Astrocyte (in vitro differentiated cells and primary cell): ENCODE data around the gene KIF26B.

Experiments used
- EZH2 ChIP-seq: IDR thresholded peaks from 2 replicates; pipeline ENCODE4 v1.6.1; 2012; ENCODE audit warnings: mild to moderate bottlenecking, low read length, inconsistent platforms; ENCODE audit not compliant: insufficient read depth
- TF ChIP-seq, protein P1 (sequence below): IDR thresholded peaks from 2 replicates; pipeline ENCODE4 v1.5.1; 2011; ENCODE audit warnings: low read depth, mild to moderate bottlenecking, inconsistent platforms, low read length, moderate library complexity; ENCODE audit not compliant: insufficient read depth

DNA sequence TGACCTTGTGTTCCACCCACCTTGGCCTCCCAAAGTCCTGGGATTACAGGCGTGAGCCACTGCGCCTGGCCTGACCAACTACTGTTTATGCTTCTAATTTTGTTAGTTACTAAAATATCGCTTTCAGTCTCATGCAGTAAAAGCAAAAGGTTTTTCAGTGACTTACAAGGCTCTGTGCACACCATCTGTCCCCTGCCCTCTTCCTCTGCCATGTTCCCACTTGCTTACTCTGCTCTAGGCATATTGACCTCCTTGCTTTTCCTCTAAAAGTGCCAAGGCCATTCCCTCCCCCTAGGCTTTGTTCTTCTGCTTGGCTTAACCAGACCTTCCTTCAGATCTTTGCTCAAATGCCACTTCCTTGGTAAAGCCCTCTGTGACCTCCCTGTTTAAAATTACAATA, 276.9 kb downstream of the KIF26B start:
- TF ChIP-seq, protein P1, sequence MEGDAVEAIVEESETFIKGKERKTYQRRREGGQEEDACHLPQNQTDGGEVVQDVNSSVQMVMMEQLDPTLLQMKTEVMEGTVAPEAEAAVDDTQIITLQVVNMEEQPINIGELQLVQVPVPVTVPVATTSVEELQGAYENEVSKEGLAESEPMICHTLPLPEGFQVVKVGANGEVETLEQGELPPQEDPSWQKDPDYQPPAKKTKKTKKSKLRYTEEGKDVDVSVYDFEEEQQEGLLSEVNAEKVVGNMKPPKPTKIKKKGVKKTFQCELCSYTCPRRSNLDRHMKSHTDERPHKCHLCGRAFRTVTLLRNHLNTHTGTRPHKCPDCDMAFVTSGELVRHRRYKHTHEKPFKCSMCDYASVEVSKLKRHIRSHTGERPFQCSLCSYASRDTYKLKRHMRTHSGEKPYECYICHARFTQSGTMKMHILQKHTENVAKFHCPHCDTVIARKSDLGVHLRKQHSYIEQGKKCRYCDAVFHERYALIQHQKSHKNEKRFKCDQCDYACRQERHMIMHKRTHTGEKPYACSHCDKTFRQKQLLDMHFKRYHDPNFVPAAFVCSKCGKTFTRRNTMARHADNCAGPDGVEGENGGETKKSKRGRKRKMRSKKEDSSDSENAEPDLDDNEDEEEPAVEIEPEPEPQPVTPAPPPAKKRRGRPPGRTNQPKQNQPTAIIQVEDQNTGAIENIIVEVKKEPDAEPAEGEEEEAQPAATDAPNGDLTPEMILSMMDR: no peak
- no peak for TF ChIP-seq EZH2
